Neural cell (in vitro differentiated cells): ENCODE data around the gene LCA5. TPM values are rescaled to one million over a fixed set of nuclear protein-coding genes. Genes with fewer than 3 reads are reported as not detected.

Experiments used
- H2AFZ ChIP-seq: fragments of 200-600, 300-800 bp; sonication (generic), shearing (Covaris generic); 2 replicates; pipeline ENCODE4 v1.6.0; 2014; ENCODE audit warnings: low read depth, mild to moderate bottlenecking, antibody characterized with exemption, low read length, moderate library complexity
- H3F3A ChIP-seq: fragments of 200-600 bp; shearing (Covaris generic); 2 replicates; pipeline ENCODE4 v1.6.1; 2016; ENCODE audit warnings: mild to moderate bottlenecking, moderate library complexity, mixed read lengths, antibody characterized with exemption, low read length; ENCODE audit not compliant: insufficient read depth, poor library complexity, severe bottlenecking
- H3K27ac ChIP-seq: fragments of 200-600, 300-800 bp; sonication (generic), shearing (Covaris generic); 2 replicates; pipeline ENCODE4 v1.5.1; 2014; ENCODE audit warnings: mild to moderate bottlenecking, low read length, moderate library complexity
- H3K27me3 ChIP-seq: fragments of 300-800, 200-600 bp; sonication (generic), shearing (Covaris generic); 2 replicates; pipeline ENCODE4 v1.6.0; 2014; ENCODE audit warnings: mild to moderate bottlenecking, low read depth, low read length, moderate library complexity; ENCODE audit not compliant: insufficient read depth
- H3K36me3 ChIP-seq: fragments of 300-800, 200-600 bp; sonication (generic), shearing (Covaris generic); 2 replicates; pipeline ENCODE4 v1.5.1; 2014; ENCODE audit warnings: mild to moderate bottlenecking, antibody characterized with exemption, low read length, moderate library complexity; ENCODE audit not compliant: insufficient read depth
- H3K4me2 ChIP-seq: fragments of 300-800, 200-600 bp; sonication (generic), shearing (Covaris generic); 2 replicates; pipeline ENCODE4 v1.6.0; 2014; ENCODE audit warnings: mild to moderate bottlenecking, low read length
- H3K4me3 ChIP-seq: fragments of 300-800, 200-600 bp; sonication (generic), shearing (Covaris generic); 2 replicates; pipeline ENCODE4 v1.5.1; 2014; ENCODE audit warnings: mild to moderate bottlenecking, low read length, moderate library complexity
- H3K79me2 ChIP-seq: fragments of 200-600 bp; shearing (Covaris generic); replicated peaks from 2 replicates; pipeline ENCODE4 v1.6.0; 2014; ENCODE audit warnings: mild to moderate bottlenecking, low read length, moderate library complexity; ENCODE audit not compliant: insufficient read depth
- H3K9ac ChIP-seq: fragments of 300-800, 200-600 bp; sonication (generic), shearing (Covaris generic); 2 replicates; pipeline ENCODE4 v1.6.1; 2016; ENCODE audit warnings: mild to moderate bottlenecking, low read length, mixed read lengths
- H3K9me2 ChIP-seq: fragments of 200-600 bp; shearing (Covaris generic); 2 replicates; pipeline ENCODE4 v1.6.1; 2016; ENCODE audit warnings: mild to moderate bottlenecking, low read length, mixed read lengths; ENCODE audit not compliant: insufficient read depth
- H3K9me3 ChIP-seq: fragments of 200-600, 300-800 bp; sonication (generic), shearing (Covaris generic); 2 replicates; pipeline ENCODE4 v1.6.1; 2016; ENCODE audit warnings: mild to moderate bottlenecking, mixed run types, low read length, moderate library complexity, mixed read lengths
- H4K20me1 ChIP-seq: fragments of 200-600 bp; shearing (Covaris generic); 2 replicates; pipeline ENCODE4 v1.6.1; 2016; ENCODE audit warnings: mild to moderate bottlenecking, mixed run types; ENCODE audit not compliant: insufficient read depth
- CTCF ChIP-seq: fragments of 450-650 bp; IDR thresholded peaks from 2 replicates; pipeline ENCODE4 v1.5.1; 2014; ENCODE audit warnings: antibody characterized with exemption, mild to moderate bottlenecking, moderate library complexity; ENCODE audit not compliant: poor library complexity, severe bottlenecking
- EP300 ChIP-seq: fragments of 450-650 bp; conservative IDR thresholded peaks from 2 replicates; pipeline ENCODE4 v1.6.1; 2014; ENCODE audit warnings: antibody characterized with exemption, mild to moderate bottlenecking, moderate library complexity; ENCODE audit not compliant: poor library complexity, severe bottlenecking
- EZH2 ChIP-seq: fragments of 200-600, 300-800 bp; shearing (Covaris generic), sonication (generic); IDR thresholded peaks from 2 replicates; pipeline ENCODE4 v1.6.1; 2014; ENCODE audit warnings: antibody characterized with exemption, low read length, borderline replicate concordance, mild to moderate bottlenecking; ENCODE audit not compliant: insufficient read depth, poor library complexity, severe bottlenecking
- MXI1 ChIP-seq: fragments of 450-650 bp; conservative IDR thresholded peaks from 2 replicates; pipeline ENCODE4 v1.6.1; 2014; ENCODE audit warnings: antibody characterized with exemption, mild to moderate bottlenecking; ENCODE audit not compliant: poor library complexity, severe bottlenecking
- POLR2AphosphoS5 ChIP-seq: IDR thresholded peaks from 2 replicates; pipeline ENCODE4 v1.6.1; 2012
- RAD21 ChIP-seq: fragments of 450-650 bp; conservative IDR thresholded peaks from 2 replicates; pipeline ENCODE4 v1.6.1; 2014; ENCODE audit warnings: antibody characterized with exemption, mild to moderate bottlenecking, moderate library complexity
- REST ChIP-seq: IDR thresholded peaks from 2 replicates; pipeline ENCODE4 v1.6.1; 2012; ENCODE audit warnings: borderline replicate concordance
- SMC3 ChIP-seq: fragments of 450-650 bp; conservative IDR thresholded peaks from 2 replicates; pipeline ENCODE4 v1.6.1; 2014; ENCODE audit warnings: antibody characterized with exemption, mild to moderate bottlenecking, moderate library complexity; ENCODE audit not compliant: poor library complexity
- TAF1 ChIP-seq: IDR thresholded peaks from 2 replicates; pipeline ENCODE4 v1.6.1; 2012; ENCODE audit warnings: low read depth
- polyA plus RNA-seq: library from polyadenylated mRNA; depleted of rRNA; stranded (reverse); fragments of >200 nt; gene quantifications from 2 replicates; pipeline ENCODE4 v1.2.3, GENCODE V29; 2014

The LCA5 gene
- polyA plus RNA-seq, 1 donor from 2014 or later: 13.2 TPM

DNA sequence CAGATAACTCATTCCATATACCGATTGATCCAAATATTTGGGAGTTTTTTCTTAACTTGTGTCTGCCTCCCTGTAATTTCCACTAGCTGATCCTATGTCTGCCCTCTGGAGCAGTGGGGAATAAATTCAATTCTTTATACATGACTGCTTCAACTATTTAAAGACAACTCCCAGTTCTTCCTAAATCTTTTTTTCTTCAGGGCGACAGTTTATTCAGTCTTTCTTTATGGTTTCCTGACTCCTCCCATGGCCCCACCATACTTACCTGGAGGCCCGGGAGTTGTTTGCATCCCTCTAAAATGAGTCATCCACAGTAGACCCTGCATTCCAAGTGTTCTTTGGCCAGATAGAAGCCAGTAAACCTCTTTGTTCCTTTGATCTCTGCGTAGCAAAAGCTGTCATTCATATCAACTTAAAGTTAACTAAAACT, 73.6 kb downstream of the LCA5 start:
- H3F3A ChIP-seq: no peaks in the 10 kb centered on the region
- H3K9me2 ChIP-seq: no peaks in the 10 kb centered on the region
- no peak overlapping the region for H3K4me2 ChIP-seq
- H3K9ac ChIP-seq: no peak overlapping the region
- H3K36me3 ChIP-seq: no peaks in the 10 kb centered on the region
- H3K27me3 ChIP-seq: no peaks in the 10 kb centered on the region
- no peaks in the 10 kb centered on the region for H3K79me2 ChIP-seq
- H3K27ac ChIP-seq: no peak overlapping the region
- no peak overlapping the region for H3K4me3 ChIP-seq
- TF ChIP-seq EP300 (no peak), MXI1 (no peak), RAD21 (no peak), POLR2AphosphoS5 (no peak), CTCF (no peak), EZH2 (no peak), TAF1 (no peak), SMC3 (no peak), REST (no peak)
- no peak overlapping the region for H2AFZ ChIP-seq
- H4K20me1 ChIP-seq: no peaks in the 10 kb centered on the region
- no peaks in the 10 kb centered on the region for H3K9me3 ChIP-seq

- no peaks in the 10 kb centered on the region for H3K9me2 ChIP-seq
- H3K79me2 ChIP-seq: no peaks in the 10 kb centered on the region
- H3K4me3 ChIP-seq: no peak overlapping the region
- H3K9ac ChIP-seq: no peak overlapping the region
- no peaks in the 10 kb centered on the region for H4K20me1 ChIP-seq
- TF ChIP-seq REST (no peak), EP300 (no peak), SMC3 (no peak), POLR2AphosphoS5 (no peak)
- H3K27ac ChIP-seq: no peak overlapping the region
- H3K27me3 ChIP-seq: no peaks in the 10 kb centered on the region
- H2AFZ ChIP-seq: no peak overlapping the region
- no peaks in the 10 kb centered on the region for H3K36me3 ChIP-seq
- no peaks in the 10 kb centered on the region for H3F3A ChIP-seq
- no peaks in the 10 kb centered on the region for H3K9me3 ChIP-seq
- H3K4me2 ChIP-seq: no peak overlapping the region
Observed at GRCh38 chr6:79461205-79461604, 76.0 kb downstream of the LCA5 start.
